SK-N-SH treated with all-trans-retinoic acid at 6 μM for 48 hours (cell line): Measurements from ENCODE around the gene BPIFB6.

Experiments
- ARNTL ChIP-seq: fragments of 450-650 bp; formaldehyde crosslinking; IDR thresholded peaks from 2 replicates; pipeline ENCODE4 v1.5.0; 2020; ENCODE audit warnings: low read depth, mild to moderate bottlenecking, moderate library complexity, borderline replicate concordance
- ESRRG ChIP-seq: fragments of 250-450 bp; sonication (Bioruptor Pico); IDR thresholded peaks from 2 replicates; pipeline ENCODE4 v1.6.1; 2021; ENCODE audit warnings: mild to moderate bottlenecking
- PATZ1 ChIP-seq: fragments of 250-450 bp; sonication (Bioruptor Pico); IDR thresholded peaks from 2 replicates; pipeline ENCODE4 v1.8.0; 2020; ENCODE audit warnings: mild to moderate bottlenecking, moderate library complexity, borderline replicate concordance
- RARB ChIP-seq: fragments of 250-450 bp; sonication (Bioruptor Pico); IDR thresholded peaks from 2 replicates; pipeline ENCODE4 v1.8.0; 2021; ENCODE audit warnings: mild to moderate bottlenecking, moderate library complexity
- TCF4 ChIP-seq: fragments of 250-450 bp; sonication (Bioruptor Pico); IDR thresholded peaks from 2 replicates; pipeline ENCODE4 v1.8.0; 2021; ENCODE audit warnings: mild to moderate bottlenecking, moderate library complexity, borderline replicate concordance
- TOX ChIP-seq: fragments of 250-450 bp; sonication (Bioruptor Pico); IDR thresholded peaks from 2 replicates; pipeline ENCODE4 v1.8.0; 2021; ENCODE audit warnings: mild to moderate bottlenecking, moderate library complexity, borderline replicate concordance
- ZC3H10 ChIP-seq: fragments of 250-450 bp; sonication (Bioruptor Pico); IDR thresholded peaks from 2 replicates; pipeline ENCODE4 v1.5.1; 2021; ENCODE audit warnings: mild to moderate bottlenecking, moderate library complexity
- ZFP3 ChIP-seq: fragments of 250-450 bp; sonication (Bioruptor Pico); IDR thresholded peaks from 2 replicates; pipeline ENCODE4 v1.5.0; 2020; ENCODE audit warnings: mild to moderate bottlenecking, moderate library complexity
- TF ChIP-seq, protein P1 (sequence below): fragments of 250-450 bp; sonication (Bioruptor Pico); IDR thresholded peaks from 2 replicates; pipeline ENCODE4 v1.8.0; 2021; ENCODE audit warnings: low read depth, mild to moderate bottlenecking, moderate library complexity, borderline replicate concordance
- TF ChIP-seq, protein P2 (sequence below): fragments of 250-450 bp; sonication (Bioruptor Pico); IDR thresholded peaks from 2 replicates; pipeline ENCODE4 v1.5.1; 2020; ENCODE audit warnings: low read depth, mild to moderate bottlenecking, moderate library complexity

DNA sequence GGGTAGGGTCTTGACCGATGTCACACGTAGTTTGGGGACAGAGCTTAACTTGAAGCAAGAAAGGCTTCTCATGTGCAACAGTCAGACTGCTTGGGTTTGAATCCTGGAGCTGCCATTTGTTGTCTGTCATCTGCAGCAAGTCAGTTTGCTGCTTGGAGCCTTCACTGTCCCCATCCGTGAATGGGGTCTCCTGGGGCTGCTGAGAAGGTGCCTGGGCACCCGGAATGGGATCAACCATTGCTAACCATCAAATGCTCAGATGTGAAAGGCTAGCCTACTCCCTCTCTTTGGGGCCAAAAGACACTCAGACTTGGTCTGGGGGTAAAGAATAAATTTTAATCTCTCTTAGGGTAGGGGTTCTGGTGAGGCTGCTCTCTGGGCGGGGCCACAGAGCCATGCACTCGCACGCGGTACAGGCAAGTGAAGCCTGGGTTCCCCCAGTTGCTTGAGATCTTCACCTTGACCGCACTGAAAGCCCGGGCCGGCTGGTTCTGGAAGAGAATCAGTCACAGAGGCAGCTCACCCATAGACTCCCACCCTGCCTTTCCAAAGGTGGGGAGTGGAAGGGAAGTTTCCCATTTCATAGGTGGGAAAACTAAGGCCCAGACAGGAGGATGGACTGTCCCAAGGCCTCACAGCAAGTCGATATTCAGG is 47.9 kb upstream of the BPIFB6 start:
- TF ChIP-seq PATZ1 (CRISPR knock-in tag) (no peak), TOX (CRISPR knock-in tag) (no peak), ARNTL (CRISPR knock-in tag) (no peak), ESRRG (no peak), ZFP3 (no peak), RARB (CRISPR knock-in tag) (no peak), TCF4 (no peak), ZC3H10 (CRISPR knock-in tag) (no peak)
- TF ChIP-seq, protein P1, sequence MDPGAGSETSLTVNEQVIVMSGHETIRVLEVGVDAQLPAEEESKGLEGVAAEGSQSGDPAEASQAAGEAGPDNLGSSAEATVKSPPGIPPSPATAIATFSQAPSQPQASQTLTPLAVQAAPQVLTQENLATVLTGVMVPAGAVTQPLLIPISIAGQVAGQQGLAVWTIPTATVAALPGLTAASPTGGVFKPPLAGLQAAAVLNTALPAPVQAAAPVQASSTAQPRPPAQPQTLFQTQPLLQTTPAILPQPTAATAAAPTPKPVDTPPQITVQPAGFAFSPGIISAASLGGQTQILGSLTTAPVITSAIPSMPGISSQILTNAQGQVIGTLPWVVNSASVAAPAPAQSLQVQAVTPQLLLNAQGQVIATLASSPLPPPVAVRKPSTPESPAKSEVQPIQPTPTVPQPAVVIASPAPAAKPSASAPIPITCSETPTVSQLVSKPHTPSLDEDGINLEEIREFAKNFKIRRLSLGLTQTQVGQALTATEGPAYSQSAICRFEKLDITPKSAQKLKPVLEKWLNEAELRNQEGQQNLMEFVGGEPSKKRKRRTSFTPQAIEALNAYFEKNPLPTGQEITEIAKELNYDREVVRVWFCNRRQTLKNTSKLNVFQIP (CRISPR knock-in tag): no peak
- TF ChIP-seq, protein P2, sequence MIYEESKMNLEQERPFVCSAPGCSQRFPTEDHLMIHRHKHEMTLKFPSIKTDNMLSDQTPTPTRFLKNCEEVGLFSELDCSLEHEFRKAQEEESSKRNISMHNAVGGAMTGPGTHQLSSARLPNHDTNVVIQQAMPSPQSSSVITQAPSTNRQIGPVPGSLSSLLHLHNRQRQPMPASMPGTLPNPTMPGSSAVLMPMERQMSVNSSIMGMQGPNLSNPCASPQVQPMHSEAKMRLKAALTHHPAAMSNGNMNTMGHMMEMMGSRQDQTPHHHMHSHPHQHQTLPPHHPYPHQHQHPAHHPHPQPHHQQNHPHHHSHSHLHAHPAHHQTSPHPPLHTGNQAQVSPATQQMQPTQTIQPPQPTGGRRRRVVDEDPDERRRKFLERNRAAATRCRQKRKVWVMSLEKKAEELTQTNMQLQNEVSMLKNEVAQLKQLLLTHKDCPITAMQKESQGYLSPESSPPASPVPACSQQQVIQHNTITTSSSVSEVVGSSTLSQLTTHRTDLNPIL: no peak
